Measurements from ENCODE around the gene SGK2. TPM values are rescaled to one million over a fixed set of nuclear protein-coding genes. Genes with fewer than 3 reads are reported as not detected.
A peak's percentile ranks its signal among the peaks of the same experiment; 100 is the strongest.

Gene SGK2
- total and polyA plus RNA-seq, 9 of the 15 experiments (the other 6 are each of a cell fraction or from before 2014, with no cell fraction given): 0.07 to 0.31 (median 0.15) TPM; not detected in 2

- no peak for TF ChIP-seq HMBOX1 (IDR thresholded peaks at IDR 0.05)
- peak; percentile 95 for TF ChIP-seq MBD2 (IDR thresholded peaks at IDR 0.05; ENCODE audit: borderline replicate concordance, low read depth)
- peak; percentile 76; the same call in 1 of the 2 replicates for TF ChIP-seq XRCC5 (IDR thresholded peaks at IDR 0.05; ENCODE audit: low read depth, low read length)
- TF ChIP-seq TBP (optimal IDR thresholded peaks at IDR 0.05; ENCODE audit: low read depth, low read length): peak; percentile 40
- TF ChIP-seq C11orf30 (IDR thresholded peaks at IDR 0.05; ENCODE audit: low read depth): peak; percentile 45
- peak; percentile 44; the same call in 1 of the 2 replicates for TF ChIP-seq E2F1 (CRISPR knock-in tag; IDR thresholded peaks at IDR 0.05)
- TF ChIP-seq ATF1 (CRISPR knock-in tag; IDR thresholded peaks at IDR 0.05): peak; percentile 78
- peak; percentile 98 for TF ChIP-seq ATF1 (tag; IDR thresholded peaks at IDR 0.05)
- 0 out of 2 replicates have a peak, but pooled peaks have one; percentile 5 for TF ChIP-seq OTX1 (CRISPR knock-in tag; IDR thresholded peaks at IDR 0.05)
- peak; percentile 80; the same call in 1 of the 2 replicates for TF ChIP-seq SP1 (CRISPR knock-in tag; IDR thresholded peaks at IDR 0.05)
- peak; percentile 73 for TF ChIP-seq EP400 (IDR thresholded peaks at IDR 0.05)
- peak; percentile 82 for TF ChIP-seq PKNOX1 (IDR thresholded peaks at IDR 0.05)
- TF ChIP-seq RFX1 (IDR thresholded peaks at IDR 0.05): peak; percentile 87
- peak; percentile 56 for TF ChIP-seq NEUROD1 (IDR thresholded peaks at IDR 0.05; ENCODE audit: borderline replicate concordance, low read depth, low read length, partially characterized antibody)
- TF ChIP-seq CREM (IDR thresholded peaks at IDR 0.05; ENCODE audit: low read depth): peak; percentile 95
- TF ChIP-seq ARNT (IDR thresholded peaks at IDR 0.05): peak in 1 of 2 experiments; percentile 46; a peak in 1 of 4 replicates
- TF ChIP-seq USF1 (CRISPR knock-in tag; IDR thresholded peaks at IDR 0.05): peak; percentile 41
- peak; percentile 40; the same call in 1 of the 2 replicates for TF ChIP-seq NFIC (IDR thresholded peaks at IDR 0.05)
- peak in 1 of 2 experiments; percentile 76; a peak in 1 of 4 replicates for TF ChIP-seq KDM4B (IDR thresholded peaks at IDR 0.05; ENCODE audit: borderline replicate concordance in 2 of 2, low read depth in 1 of 2)
- TF ChIP-seq COPS2 (conservative IDR thresholded peaks at IDR 0.05): no peak
- TF ChIP-seq RBBP5 (IDR thresholded peaks at IDR 0.05; ENCODE audit: borderline replicate concordance, insufficient read depth, low read length, poor library complexity, severe bottlenecking): peak; percentile 78
- TF ChIP-seq SAFB (IDR thresholded peaks at IDR 0.05; ENCODE audit: borderline replicate concordance, low read depth, low read length): no peak
- peak; percentile 72; the same call in 1 of the 2 replicates for TF ChIP-seq KAT7 (CRISPR knock-in tag; IDR thresholded peaks at IDR 0.05; ENCODE audit: borderline replicate concordance)
These were observed 31.8 kb downstream of the SGK2 start, which contains the start of gene IFT52 (continued) for GRCh38 chr20:43590392-43591303.

Data from K562 (cell line).